Urinary bladder (tissue), 4 donors: ENCODE results near the gene TSEN15. TPM values are rescaled to one million over a fixed set of nuclear protein-coding genes. Genes with fewer than 3 reads are reported as not detected.

ENCODE experiments used
- DNase-seq: peaks from one replicate; pipeline ENCODE4 v3.0.0-alpha.2; 2015; ENCODE audit errors: extremely low spot score
- H3K27ac ChIP-seq: one replicate; pipeline ENCODE4 v1.5.1; 2013; ENCODE audit warnings: low read depth, mild to moderate bottlenecking, moderate library complexity
- H3K36me3 ChIP-seq: one replicate; pipeline ENCODE4 v1.6.1; 2013; ENCODE audit warnings: mild to moderate bottlenecking, moderate library complexity; ENCODE audit not compliant: insufficient read depth
- H3K4me1 ChIP-seq: one replicate; pipeline ENCODE4 v1.6.1; 2013; ENCODE audit warnings: mild to moderate bottlenecking, moderate library complexity; ENCODE audit not compliant: insufficient read depth
- H3K4me3 ChIP-seq: one replicate; pipeline ENCODE4 v1.5.1; 2013; ENCODE audit warnings: low read depth, low read length
- WGBS: extraction: QIAGEN DNeasy Blood & Tissue Kit; methylation state at CpG from one replicate; pipeline ENCODE4 v1.1.7; 2013; 5-methylcytosine and 5-hydroxymethylcytosine counted together
- polyA plus RNA-seq: library from polyadenylated mRNA; stranded (reverse); fragments of 200-250 nt; gene quantifications from one replicate; pipeline ENCODE4 v1.2.3, GENCODE V29; 2013
- total RNA-seq: library from RNA; depleted of rRNA; stranded (reverse); fragments of >200 nt; gene quantifications from one replicate; pipeline ENCODE4 v1.2.3, GENCODE V29; 2014
- donor health status: healthy with polysubstance abuse.
- donor health status: healthy.

Gene TSEN15
- total and polyA plus RNA-seq, 2 donors = 22.7 to 52.2 TPM

DNA sequence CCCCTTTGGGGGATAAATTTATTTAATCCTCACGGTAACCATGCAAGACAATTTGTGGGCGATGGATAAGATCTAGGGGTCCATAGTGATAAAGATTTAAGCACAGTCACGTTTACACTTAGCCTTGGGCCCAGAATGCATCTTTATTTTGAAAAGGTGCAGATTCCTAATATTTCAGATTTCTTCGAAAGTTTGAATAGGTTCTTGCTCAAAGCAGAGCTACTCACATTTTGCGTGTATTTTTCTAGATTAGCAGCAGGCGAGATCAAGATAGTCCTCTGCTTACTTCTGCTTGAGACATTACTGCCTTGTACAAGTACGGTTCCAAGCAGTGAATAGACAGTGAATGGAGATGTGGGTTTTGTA, 647 bp downstream of the TSEN15 start:
- Histone ChIP-seq H3K4me3 (peak overlapping the region; percentile 85), H3K4me1 (no peaks in the 10 kb centered on the region), H3K36me3 (no peaks in the 10 kb centered on the region), H3K27ac (no peak overlapping the region)
- DNase-seq = no peak
- 6% methylated on average over 7 of the region's 7 CpGs for WGBS

DNA sequence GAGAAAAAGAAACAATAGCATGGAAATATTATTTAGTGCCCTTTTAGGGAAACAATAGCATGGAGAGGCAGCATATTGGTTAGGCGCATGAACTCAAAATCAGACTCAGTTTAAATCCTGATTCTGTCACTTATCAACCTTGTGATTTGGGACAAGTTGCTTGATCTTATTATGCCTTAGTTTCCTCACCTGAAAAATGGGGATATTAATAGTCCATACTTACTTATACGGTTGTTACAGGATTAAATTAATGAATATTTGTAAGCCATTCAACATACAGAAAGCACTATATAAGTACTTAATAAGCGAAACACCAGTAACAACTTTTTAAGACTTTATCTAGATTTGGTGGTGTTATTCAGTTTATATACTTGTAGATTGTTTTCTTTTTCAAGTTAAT, 1.2 kb downstream of the TSEN15 start:
- Histone ChIP-seq H3K4me3 (no peak overlapping the region), H3K36me3 (no peaks in the 10 kb centered on the region), H3K27ac (no peak overlapping the region), H3K4me1 (no peaks in the 10 kb centered on the region)
- no peak for DNase-seq
- WGBS = 61% methylated on average over 3 of the region's 3 CpGs

DNA sequence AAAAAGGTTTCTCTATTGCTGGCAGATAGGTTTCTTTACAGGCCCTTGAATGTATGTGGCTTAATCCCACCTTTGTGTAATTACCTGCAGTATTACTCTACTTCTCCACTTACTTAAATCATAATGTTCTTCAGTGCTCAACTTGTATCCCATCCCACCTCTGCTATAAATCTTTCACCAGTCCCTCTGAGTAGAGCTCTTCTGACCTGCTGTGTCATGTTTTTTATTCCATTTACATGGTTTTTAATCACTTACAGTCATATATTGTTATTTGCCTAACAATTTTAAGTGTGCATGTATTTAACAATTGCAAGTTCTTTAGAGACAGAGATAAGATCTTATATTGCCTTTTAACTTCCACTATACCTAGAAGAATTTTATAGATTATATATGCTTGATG, 2.4 kb downstream of the TSEN15 start:
- Histone ChIP-seq H3K27ac (no peak overlapping the region), H3K4me1 (no peaks in the 10 kb centered on the region), H3K4me3 (no peak overlapping the region), H3K36me3 (no peaks in the 10 kb centered on the region)
- no peak for DNase-seq

DNA sequence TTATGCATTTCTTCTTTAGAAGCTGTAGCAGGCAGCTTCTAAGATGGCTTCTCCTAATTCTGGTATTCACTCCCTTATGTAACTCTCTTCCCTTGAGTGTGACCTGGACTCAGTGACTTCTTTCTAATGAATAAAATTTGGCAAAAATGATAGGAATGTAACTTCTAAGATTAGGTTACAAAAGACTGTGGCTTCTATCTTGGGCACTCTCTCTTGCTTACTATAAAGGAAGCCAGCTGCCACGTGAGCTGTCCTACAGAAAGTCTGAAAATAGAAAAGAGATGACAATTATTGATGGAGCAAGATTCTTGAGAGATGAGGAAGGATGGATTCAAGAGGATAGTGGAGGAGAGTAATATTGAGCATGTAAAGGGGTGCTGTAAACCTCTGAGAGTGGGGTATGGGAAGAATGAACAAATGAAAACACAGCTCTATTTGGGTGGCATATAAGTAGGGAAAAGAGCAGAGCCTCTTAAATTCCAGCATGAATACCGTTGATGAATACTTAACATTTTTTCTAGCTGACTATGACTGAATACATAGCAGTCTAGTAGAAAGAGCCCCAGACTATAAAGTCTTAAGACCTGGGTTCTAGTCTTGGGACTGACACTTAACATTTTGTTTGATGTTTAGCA, 5.5 kb downstream of the TSEN15 start:
- no peaks in the 10 kb centered on the region for H3K4me1 ChIP-seq
- H3K4me3 ChIP-seq = no peak overlapping the region
- WGBS = 37% methylated on average over 2 of the region's 2 CpGs
- DNase-seq = no peak
- no peaks in the 10 kb centered on the region for H3K36me3 ChIP-seq
- H3K27ac ChIP-seq = no peak overlapping the region

DNA sequence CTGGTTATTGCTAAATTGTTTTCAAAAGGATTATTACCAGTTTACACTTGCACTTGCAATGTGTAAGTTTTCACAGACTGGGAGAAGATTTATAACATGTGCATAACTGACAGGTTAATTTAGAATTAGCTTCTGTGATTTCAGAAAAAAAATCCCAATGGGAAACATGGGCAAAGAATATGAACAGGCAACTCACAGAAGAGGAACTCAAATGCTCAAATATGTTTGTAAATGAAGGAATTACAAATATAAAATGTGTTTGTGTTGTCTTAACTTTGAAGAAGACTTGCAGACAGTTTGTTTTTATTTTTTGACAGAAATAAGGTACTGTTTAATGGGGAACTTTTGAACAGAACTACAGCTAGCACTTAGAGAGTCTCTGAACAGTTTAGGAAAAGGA, 8.4 kb downstream of the TSEN15 start:
- no peaks in the 10 kb centered on the region for H3K4me1 ChIP-seq
- H3K36me3 ChIP-seq = no peaks in the 10 kb centered on the region
- no peak for DNase-seq
- no peak overlapping the region for H3K4me3 ChIP-seq
- H3K27ac ChIP-seq = no peak overlapping the region

DNA sequence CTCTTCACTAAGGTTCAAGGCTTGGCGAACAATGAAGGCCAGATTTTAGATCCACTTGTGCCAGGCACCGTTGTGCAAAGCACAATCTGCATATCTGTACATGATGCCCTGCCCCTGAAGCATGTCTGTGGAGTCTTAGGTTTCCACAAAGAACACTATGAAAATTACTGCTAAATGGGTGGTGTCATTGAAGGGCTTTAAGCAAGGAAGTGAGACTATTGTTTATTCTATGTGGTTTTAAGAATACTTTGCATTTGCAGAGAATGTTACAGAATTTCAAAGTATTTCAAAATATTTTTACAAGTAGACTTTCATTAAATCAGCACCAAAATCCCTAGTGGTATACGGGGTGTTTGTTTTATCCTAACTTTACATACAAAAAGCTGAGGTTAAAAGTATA, 8.8 kb downstream of the TSEN15 start:
- Histone ChIP-seq H3K27ac (no peak overlapping the region), H3K4me3 (no peak overlapping the region), H3K4me1 (no peaks in the 10 kb centered on the region), H3K36me3 (no peaks in the 10 kb centered on the region)
- 86% methylated on average over 3 of the region's 3 CpGs for WGBS
- no peak for DNase-seq

DNA sequence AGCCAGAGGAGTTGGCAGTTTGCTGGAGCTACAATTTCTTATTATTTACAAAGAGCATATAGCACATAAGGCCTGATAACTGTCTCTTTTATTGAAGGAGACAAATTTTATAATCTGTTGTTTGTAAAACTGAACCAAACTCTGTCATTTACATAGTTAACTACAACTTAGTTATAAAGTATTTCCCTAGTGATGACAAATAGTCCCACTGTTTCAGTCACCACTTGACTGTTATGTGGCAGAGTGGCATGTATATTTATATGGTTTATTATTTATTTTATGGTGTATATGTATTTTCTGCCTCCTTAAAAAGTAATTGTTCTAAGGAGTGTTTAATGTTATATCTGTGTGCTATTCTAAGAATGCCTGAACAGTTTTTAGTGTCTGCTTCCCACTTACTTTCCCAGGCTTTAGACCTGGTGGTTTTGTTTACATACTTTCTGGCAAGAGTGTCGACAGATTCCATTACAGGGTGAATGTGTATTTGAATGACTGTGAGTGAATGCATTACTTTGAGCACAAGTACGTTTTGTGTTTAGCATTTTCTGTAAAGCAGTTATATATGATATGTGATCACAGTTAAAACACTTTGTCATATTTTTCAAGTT, 10.0 kb downstream of the TSEN15 start:
- no peak for DNase-seq
- no peaks in the 10 kb centered on the region for H3K4me1 ChIP-seq
- H3K27ac ChIP-seq = no peak overlapping the region
- no peak overlapping the region for H3K4me3 ChIP-seq
- H3K36me3 ChIP-seq = no peaks in the 10 kb centered on the region
- WGBS = 49% methylated on average over 2 of the region's 2 CpGs

DNA sequence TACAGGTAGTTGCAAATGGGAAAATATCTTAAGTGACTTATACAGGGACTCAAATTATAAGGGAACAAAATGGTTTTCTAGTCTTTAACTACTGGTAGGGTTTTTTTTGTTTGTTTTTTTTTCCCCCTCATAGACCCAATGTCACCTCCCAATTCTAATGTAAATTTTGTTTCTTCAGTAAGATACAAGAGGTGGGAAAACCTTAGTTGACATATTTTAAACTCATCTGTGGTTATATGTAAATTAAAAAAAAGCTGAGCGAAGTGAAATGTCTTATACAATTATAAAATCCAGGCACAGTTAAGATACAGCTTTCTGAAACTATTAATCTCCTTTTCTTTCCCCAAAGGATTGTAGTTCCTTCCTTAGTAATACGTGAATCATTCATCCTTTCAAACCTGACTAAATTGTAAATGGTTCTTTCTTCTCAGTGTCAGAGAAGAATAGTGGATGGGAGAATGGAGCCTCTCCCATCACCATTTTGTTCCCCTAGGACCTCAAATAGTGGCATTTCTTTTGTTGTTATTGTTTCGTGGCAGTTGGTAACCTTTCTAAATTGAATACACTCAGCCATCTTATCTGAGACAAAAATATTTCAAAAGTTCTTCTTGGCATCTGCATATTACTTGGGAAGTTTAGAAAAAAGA, 11.2 kb downstream of the TSEN15 start:
- no peak for DNase-seq
- H3K27ac ChIP-seq = no peak overlapping the region
- WGBS = 92% methylated on average over 3 of the region's 3 CpGs

DNA sequence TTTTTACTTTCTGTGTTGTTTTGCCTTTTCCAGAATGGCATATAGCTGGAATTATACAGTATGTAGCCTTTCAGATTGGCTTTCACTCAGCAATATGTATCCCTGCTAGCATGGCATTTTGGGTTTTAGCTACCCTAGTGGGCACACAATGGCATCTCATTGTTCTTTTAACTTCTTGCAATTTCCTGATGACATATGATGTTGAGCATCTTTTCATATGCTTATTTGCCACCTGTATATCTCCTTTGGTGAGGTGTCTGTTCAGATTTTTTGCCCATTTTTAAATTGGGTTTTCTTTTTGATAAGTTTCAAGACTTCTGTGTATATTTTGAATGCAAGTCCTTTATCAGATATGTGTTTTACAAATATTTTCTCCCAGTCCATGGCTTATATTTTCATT, 14.0 kb downstream of the TSEN15 start:
- H3K27ac ChIP-seq = no peak overlapping the region
- no peak for DNase-seq
- no peak overlapping the region for H3K4me3 ChIP-seq
- no peaks in the 10 kb centered on the region for H3K4me1 ChIP-seq
- H3K36me3 ChIP-seq = no peaks in the 10 kb centered on the region

More for the DNA sequence above, 11.2 kb downstream of the TSEN15 start:
- Histone ChIP-seq H3K36me3 (no peaks in the 10 kb centered on the region), H3K4me1 (no peaks in the 10 kb centered on the region), H3K4me3 (no peak overlapping the region)

DNA sequence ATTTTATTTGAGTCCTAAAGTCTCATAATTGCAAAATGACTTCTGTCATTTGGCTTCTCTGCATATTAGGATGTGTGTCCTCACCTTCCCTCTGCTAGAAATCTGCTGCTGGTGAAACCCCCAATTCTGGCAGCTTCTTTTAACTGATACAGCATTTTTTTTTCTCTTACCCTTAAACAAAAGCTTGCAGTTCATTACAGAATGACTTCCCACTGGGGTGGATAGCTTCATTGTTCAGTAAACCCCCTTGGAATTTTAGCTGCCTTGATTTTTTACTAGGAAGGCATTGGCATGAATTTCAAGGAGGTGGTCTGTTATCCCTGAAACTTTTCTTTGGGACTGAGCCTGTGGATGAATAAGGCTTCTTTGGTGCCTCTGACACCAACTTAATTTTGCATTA, 16.8 kb downstream of the TSEN15 start:
- DNase-seq = no peak
- no peak overlapping the region for H3K27ac ChIP-seq
- H3K36me3 ChIP-seq = no peaks in the 10 kb centered on the region

DNA sequence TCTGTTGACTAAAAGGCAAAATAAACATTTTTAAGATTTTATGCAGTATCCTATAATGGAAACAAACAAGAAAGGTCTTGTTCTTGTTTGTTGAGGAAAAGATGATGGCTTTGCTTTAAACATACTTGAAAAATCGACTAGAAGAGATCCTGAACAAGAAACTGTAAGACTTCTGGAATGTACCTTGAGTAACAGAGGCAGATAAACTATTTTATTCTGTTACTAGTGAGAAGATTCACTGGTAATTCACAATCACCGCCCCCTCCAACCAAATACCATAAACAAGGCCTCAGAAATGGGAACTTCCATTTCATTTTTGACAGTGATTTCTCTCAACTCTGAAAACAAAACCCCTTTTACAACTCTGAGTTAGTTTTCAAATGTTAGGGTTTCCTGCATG, 18.1 kb downstream of the TSEN15 start:
- H3K27ac ChIP-seq = no peak overlapping the region
- no peaks in the 10 kb centered on the region for H3K36me3 ChIP-seq
- H3K4me1 ChIP-seq = no peaks in the 10 kb centered on the region
- no peak for DNase-seq
- WGBS = 77% methylated on average over 2 of the region's 2 CpGs
- no peak overlapping the region for H3K4me3 ChIP-seq

More for the DNA sequence above, 16.8 kb downstream of the TSEN15 start:
- H3K4me1 ChIP-seq = no peaks in the 10 kb centered on the region
- H3K4me3 ChIP-seq = no peak overlapping the region

DNA sequence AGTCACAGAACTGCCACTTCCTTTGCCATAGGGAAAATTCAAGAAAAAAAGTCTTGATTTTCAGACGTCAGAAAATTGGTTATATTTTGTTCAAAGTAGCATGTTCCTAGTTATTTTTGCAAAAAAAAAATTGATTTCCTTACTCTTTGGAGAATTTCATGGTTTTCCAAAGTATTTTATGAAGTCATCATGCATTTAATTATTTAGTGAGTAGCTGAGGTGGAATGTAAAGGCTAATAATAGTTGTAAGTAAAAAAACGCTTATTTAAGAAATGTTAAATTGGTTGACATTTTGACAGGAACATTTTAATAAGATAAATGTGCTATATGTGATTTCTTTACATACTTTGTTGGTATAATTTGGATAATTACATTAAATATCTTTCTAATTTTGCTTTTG, 20.8 kb downstream of the TSEN15 start:
- no peaks in the 10 kb centered on the region for H3K4me1 ChIP-seq
- H3K36me3 ChIP-seq = no peaks in the 10 kb centered on the region
- H3K27ac ChIP-seq = no peak overlapping the region
- DNase-seq = no peak
- no peak overlapping the region for H3K4me3 ChIP-seq
- 91% methylated on average over 2 of the region's 2 CpGs for WGBS

DNA sequence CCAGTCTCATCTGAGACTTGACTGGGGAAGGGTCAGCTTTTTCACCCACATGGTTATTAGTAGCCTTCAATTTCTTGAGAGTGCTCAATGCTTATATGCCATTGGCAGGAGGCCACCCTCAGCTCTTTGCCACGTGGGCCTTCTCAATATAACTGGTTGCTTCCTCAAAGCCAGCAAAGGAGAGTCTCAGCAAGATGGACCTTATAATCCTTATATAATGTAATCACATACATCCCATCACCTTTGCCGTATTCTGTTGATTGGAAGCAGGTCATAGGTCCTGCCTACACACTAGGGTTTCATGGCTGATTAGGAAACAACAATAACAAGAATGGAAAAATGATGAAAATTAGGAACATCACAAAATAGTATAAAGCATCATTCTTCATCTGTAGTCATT, 22.9 kb downstream of the TSEN15 start:
- 83% methylated on average over 2 of the region's 2 CpGs for WGBS
- H3K27ac ChIP-seq = no peak overlapping the region
- no peak overlapping the region for H3K4me3 ChIP-seq
- DNase-seq = no peak
- H3K36me3 ChIP-seq = no peaks in the 10 kb centered on the region
- peaks cover 2% of the 10 kb centered on the region for H3K4me1 ChIP-seq
